ENCODE measurements around the gene HTATSF1.

The HTATSF1 gene

GRCh38 chrX:136542281-136542680 lies 44.9 kb downstream of the HTATSF1 start:
- Histone ChIP-seq H3K27me3 (ENCODE audit: insufficient read depth, low read depth) (no peaks in the 10 kb centered on the region), H3K4me1 (ENCODE audit: low read depth, poor library complexity, severe bottlenecking) (no peaks in the 10 kb centered on the region), H2AFZ (ENCODE audit: low read depth) (no peak overlapping the region), H3K4me3 (IDR thresholded peaks at IDR 0.05; ENCODE audit: insufficient read depth, low read depth, low read length) (no peak overlapping the region), H4K20me1 (ENCODE audit: insufficient read depth) (no peaks in the 10 kb centered on the region), H3K9ac (no peak overlapping the region), H3K4me2 (no peak overlapping the region), H3K79me2 (ENCODE audit: insufficient read depth, low read depth) (no peaks in the 10 kb centered on the region), H3K27ac (no peak overlapping the region), H3K36me3 (ENCODE audit: insufficient read depth) (no peaks in the 10 kb centered on the region)
- TF ChIP-seq, protein P1, sequence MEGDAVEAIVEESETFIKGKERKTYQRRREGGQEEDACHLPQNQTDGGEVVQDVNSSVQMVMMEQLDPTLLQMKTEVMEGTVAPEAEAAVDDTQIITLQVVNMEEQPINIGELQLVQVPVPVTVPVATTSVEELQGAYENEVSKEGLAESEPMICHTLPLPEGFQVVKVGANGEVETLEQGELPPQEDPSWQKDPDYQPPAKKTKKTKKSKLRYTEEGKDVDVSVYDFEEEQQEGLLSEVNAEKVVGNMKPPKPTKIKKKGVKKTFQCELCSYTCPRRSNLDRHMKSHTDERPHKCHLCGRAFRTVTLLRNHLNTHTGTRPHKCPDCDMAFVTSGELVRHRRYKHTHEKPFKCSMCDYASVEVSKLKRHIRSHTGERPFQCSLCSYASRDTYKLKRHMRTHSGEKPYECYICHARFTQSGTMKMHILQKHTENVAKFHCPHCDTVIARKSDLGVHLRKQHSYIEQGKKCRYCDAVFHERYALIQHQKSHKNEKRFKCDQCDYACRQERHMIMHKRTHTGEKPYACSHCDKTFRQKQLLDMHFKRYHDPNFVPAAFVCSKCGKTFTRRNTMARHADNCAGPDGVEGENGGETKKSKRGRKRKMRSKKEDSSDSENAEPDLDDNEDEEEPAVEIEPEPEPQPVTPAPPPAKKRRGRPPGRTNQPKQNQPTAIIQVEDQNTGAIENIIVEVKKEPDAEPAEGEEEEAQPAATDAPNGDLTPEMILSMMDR (conservative IDR thresholded peaks at IDR 0.05; ENCODE audit: low read depth, low read length), result no peak

GRCh38 chrX:136546371-136546781 lies 49.0 kb downstream of the HTATSF1 start:
- H3K36me3 ChIP-seq (ENCODE audit: insufficient read depth), result no peaks in the 10 kb centered on the region
- no peaks in the 10 kb centered on the region for H4K20me1 ChIP-seq (ENCODE audit: insufficient read depth)
- no peaks in the 10 kb centered on the region for H3K4me1 ChIP-seq (ENCODE audit: low read depth, poor library complexity, severe bottlenecking)
- TF ChIP-seq, protein P1 (conservative IDR thresholded peaks at IDR 0.05; ENCODE audit: low read depth, low read length), result no peak
- H3K9ac ChIP-seq, result no peak overlapping the region
- H3K79me2 ChIP-seq (ENCODE audit: insufficient read depth, low read depth), result no peaks in the 10 kb centered on the region
- no peak overlapping the region for H3K4me3 ChIP-seq (IDR thresholded peaks at IDR 0.05; ENCODE audit: insufficient read depth, low read depth, low read length)
- H3K27me3 ChIP-seq (ENCODE audit: insufficient read depth, low read depth), result no peaks in the 10 kb centered on the region
- H3K4me2 ChIP-seq, result no peak overlapping the region
- no peak overlapping the region for H2AFZ ChIP-seq (ENCODE audit: low read depth)
- no peak overlapping the region for H3K27ac ChIP-seq

DNA sequence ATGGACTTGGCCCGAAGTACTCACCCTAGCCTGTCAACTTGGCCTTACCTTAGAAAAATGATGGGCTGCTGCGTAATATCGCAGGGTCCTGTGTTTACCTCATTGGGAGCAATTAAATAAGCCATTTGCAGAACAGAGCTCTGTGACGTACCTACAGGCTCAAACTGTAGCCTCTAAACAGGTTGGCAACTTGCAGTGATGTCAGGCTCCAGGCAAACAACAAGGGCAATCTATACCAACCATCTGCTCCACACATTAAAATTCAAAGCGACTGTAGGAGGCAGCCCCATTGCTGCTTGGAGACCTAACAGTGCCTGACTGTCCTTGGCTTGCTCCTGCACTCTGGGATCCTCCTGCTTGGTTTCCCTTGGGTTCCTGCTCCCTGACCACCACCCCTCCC lies 51.8 kb downstream of the HTATSF1 start:
- Histone ChIP-seq H3K4me2 (no peak overlapping the region), H3K27ac (no peak overlapping the region), H3K27me3 (ENCODE audit: insufficient read depth, low read depth) (no peaks in the 10 kb centered on the region), H2AFZ (ENCODE audit: low read depth) (no peak overlapping the region), H3K4me3 (IDR thresholded peaks at IDR 0.05; ENCODE audit: insufficient read depth, low read depth, low read length) (no peak overlapping the region), H3K79me2 (ENCODE audit: insufficient read depth, low read depth) (no peaks in the 10 kb centered on the region), H3K4me1 (ENCODE audit: low read depth, poor library complexity, severe bottlenecking) (no peaks in the 10 kb centered on the region), H3K9ac (no peak overlapping the region), H3K36me3 (ENCODE audit: insufficient read depth) (no peaks in the 10 kb centered on the region), H4K20me1 (ENCODE audit: insufficient read depth) (no peaks in the 10 kb centered on the region)
- TF ChIP-seq, protein P1 (conservative IDR thresholded peaks at IDR 0.05; ENCODE audit: low read depth, low read length), result no peak

GRCh38 chrX:136551410-136551809 lies 54.0 kb downstream of the HTATSF1 start:
- Histone ChIP-seq H3K9ac (no peak overlapping the region), H3K27me3 (ENCODE audit: insufficient read depth, low read depth) (no peaks in the 10 kb centered on the region), H3K36me3 (ENCODE audit: insufficient read depth) (no peaks in the 10 kb centered on the region), H3K4me1 (ENCODE audit: low read depth, poor library complexity, severe bottlenecking) (no peaks in the 10 kb centered on the region), H3K79me2 (ENCODE audit: insufficient read depth, low read depth) (no peaks in the 10 kb centered on the region), H3K27ac (no peak overlapping the region), H2AFZ (ENCODE audit: low read depth) (no peak overlapping the region), H4K20me1 (ENCODE audit: insufficient read depth) (no peaks in the 10 kb centered on the region), H3K4me2 (no peak overlapping the region), H3K4me3 (IDR thresholded peaks at IDR 0.05; ENCODE audit: insufficient read depth, low read depth, low read length) (no peak overlapping the region)
- TF ChIP-seq, protein P1 (conservative IDR thresholded peaks at IDR 0.05; ENCODE audit: low read depth, low read length), result no peak

Data from KMS-11 (cell line).